Skeletal muscle satellite cell (primary cell): ENCODE results near the gene OMG.

Experiments
- H3K27me3 ChIP-seq: 2 replicates; pipeline ENCODE4 v1.7.0; 2013; ENCODE audit warnings: low read length; ENCODE audit not compliant: control insufficient read depth, insufficient read depth
- H3K36me3 ChIP-seq: 2 replicates; pipeline ENCODE4 v1.7.0; 2013; ENCODE audit warnings: mild to moderate bottlenecking, control low read depth, low read length; ENCODE audit not compliant: insufficient read depth
- H3K4me1 ChIP-seq: 2 replicates; pipeline ENCODE4 v1.7.0; 2013; ENCODE audit warnings: low read length; ENCODE audit not compliant: control insufficient read depth, insufficient read depth
- H3K4me2 ChIP-seq: 2 replicates; pipeline ENCODE4 v1.7.0; 2013; ENCODE audit warnings: mild to moderate bottlenecking, low read length
- H3K4me3 ChIP-seq: 2 replicates; pipeline ENCODE4 v1.7.0; 2013; ENCODE audit warnings: low read length
- H3K9ac ChIP-seq: 2 replicates; pipeline ENCODE4 v1.7.0; 2013; ENCODE audit warnings: mild to moderate bottlenecking, low read depth, low read length, moderate library complexity
- H3K9me3 ChIP-seq: replicated peaks from 2 replicates; pipeline ENCODE4 v1.7.0; 2013; ENCODE audit warnings: mild to moderate bottlenecking, control low read depth, low read length

Gene OMG

GRCh38 chr17:31256936-31257335 lies 40.1 kb downstream of the OMG start:
- H3K4me3 ChIP-seq = no peak overlapping the region
- H3K9me3 ChIP-seq = no peaks in the 10 kb centered on the region
- peaks cover 17% of the 10 kb centered on the region for H3K36me3 ChIP-seq
- H3K4me2 ChIP-seq = no peak overlapping the region
- H3K4me1 ChIP-seq = peaks cover 19% of the 10 kb centered on the region
- H3K27me3 ChIP-seq = no peaks in the 10 kb centered on the region
- no peak overlapping the region for H3K9ac ChIP-seq

GRCh38 chr17:31254654-31255053 lies 42.4 kb downstream of the OMG start:
- peaks cover 11% of the 10 kb centered on the region for H3K36me3 ChIP-seq
- peaks cover 42% of the 10 kb centered on the region for H3K4me1 ChIP-seq
- no peak overlapping the region for H3K4me2 ChIP-seq
- no peak overlapping the region for H3K4me3 ChIP-seq
- H3K27me3 ChIP-seq = no peaks in the 10 kb centered on the region
- H3K9me3 ChIP-seq = no peaks in the 10 kb centered on the region
- H3K9ac ChIP-seq = no peak overlapping the region

GRCh38 chr17:31252741-31253140 lies 44.3 kb downstream of the OMG start:
- Histone ChIP-seq H3K4me2 (peak overlapping the region; percentile 9), H3K36me3 (peaks cover 9% of the 10 kb centered on the region), H3K9me3 (no peaks in the 10 kb centered on the region), H3K27me3 (no peaks in the 10 kb centered on the region), H3K4me1 (peaks cover 57% of the 10 kb centered on the region), H3K4me3 (no peak overlapping the region), H3K9ac (no peak overlapping the region)

- Histone ChIP-seq H3K4me1 (peaks cover 57% of the 10 kb centered on the region), H3K27me3 (no peaks in the 10 kb centered on the region), H3K9ac (no peak overlapping the region), H3K4me2 (no peak overlapping the region), H3K9me3 (no peaks in the 10 kb centered on the region), H3K4me3 (no peak overlapping the region), H3K36me3 (peaks cover 11% of the 10 kb centered on the region)
Observed at GRCh38 chr17:31251970-31252328, 45.1 kb downstream of the OMG start.

GRCh38 chr17:31251105-31251969 lies 45.7 kb downstream of the OMG start:
- Histone ChIP-seq H3K9ac (no peak overlapping the region), H3K4me2 (no peak overlapping the region), H3K9me3 (no peaks in the 10 kb centered on the region), H3K4me3 (peak overlapping the region; percentile 17), H3K4me1 (peaks cover 57% of the 10 kb centered on the region), H3K27me3 (no peaks in the 10 kb centered on the region), H3K36me3 (peaks cover 11% of the 10 kb centered on the region)

GRCh38 chr17:31250229-31250628 lies 46.8 kb downstream of the OMG start:
- Histone ChIP-seq H3K27me3 (no peaks in the 10 kb centered on the region), H3K36me3 (peaks cover 18% of the 10 kb centered on the region), H3K4me3 (no peak overlapping the region), H3K4me2 (no peak overlapping the region), H3K9ac (peak overlapping the region; percentile 10), H3K4me1 (peaks cover 56% of the 10 kb centered on the region), H3K9me3 (no peaks in the 10 kb centered on the region)

GRCh38 chr17:31249835-31250141 lies 47.3 kb downstream of the OMG start:
- Histone ChIP-seq H3K9me3 (no peaks in the 10 kb centered on the region), H3K4me2 (peak overlapping the region; percentile 46), H3K9ac (peak overlapping the region; percentile 27), H3K36me3 (peaks cover 22% of the 10 kb centered on the region), H3K4me3 (no peak overlapping the region), H3K4me1 (peaks cover 52% of the 10 kb centered on the region), H3K27me3 (no peaks in the 10 kb centered on the region)

- peak overlapping the region; percentile 34 for H3K9ac ChIP-seq
- H3K4me3 ChIP-seq = no peak overlapping the region
- H3K9me3 ChIP-seq = no peaks in the 10 kb centered on the region
Observed at GRCh38 chr17:31248986-31249834, 47.8 kb downstream of the OMG start.

More at GRCh38 chr17:31248986-31249834, 47.8 kb downstream of the OMG start:
- H3K27me3 ChIP-seq = no peaks in the 10 kb centered on the region
- H3K4me1 ChIP-seq = peaks cover 46% of the 10 kb centered on the region
- peak overlapping the region; percentile 46 for H3K4me2 ChIP-seq
- peaks cover 25% of the 10 kb centered on the region for H3K36me3 ChIP-seq
